K562 (cell line): ENCODE measurements around the gene GALNS. TPM values are rescaled to one million over a fixed set of nuclear protein-coding genes. Genes with fewer than 3 reads are reported as not detected.

Experiments used
- AFF4 ChIP-seq: sonication (generic); formaldehyde crosslinking; IDR thresholded peaks from 2 replicates; pipeline ENCODE4 v1.8.0; 2023; ENCODE audit warnings: mild to moderate bottlenecking, missing genetic modification reagents
- CBFA2T3 ChIP-seq: fragments of 450-650 bp; IDR thresholded peaks from 2 replicates; pipeline ENCODE4 v1.6.1; 2017
- CCAR2 ChIP-seq: fragments of 200-400 bp; formaldehyde crosslinking; IDR thresholded peaks from 2 replicates; pipeline ENCODE4 v1.6.1; 2017; ENCODE audit warnings: mild to moderate bottlenecking, low read depth, low read length
- GATA2 ChIP-seq: sonication (generic); formaldehyde crosslinking; IDR thresholded peaks from 2 replicates; pipeline ENCODE4 v1.4.0; 2020; ENCODE audit warnings: mild to moderate bottlenecking, missing genetic modification reagents
- HMGXB4 ChIP-seq: sonication (generic); formaldehyde crosslinking; IDR thresholded peaks from 2 replicates; pipeline ENCODE4 v1.8.1; 2023; ENCODE audit warnings: mild to moderate bottlenecking, missing genetic modification reagents
- SP1 ChIP-seq: sonication (generic); formaldehyde crosslinking; IDR thresholded peaks from 2 replicates; pipeline ENCODE4 v1.8.1; 2022; ENCODE audit warnings: mild to moderate bottlenecking, missing genetic modification reagents
- ZBTB1 ChIP-seq: sonication (generic); formaldehyde crosslinking; IDR thresholded peaks from 2 replicates; pipeline ENCODE4 v1.8.1; 2023; ENCODE audit warnings: missing genetic modification reagents, low read depth, mild to moderate bottlenecking, borderline replicate concordance
- ZBTB40 ChIP-seq, 2 experiments: fragments of 450-650 bp in 1 of 2; sonication (generic) in 1 of 2; formaldehyde crosslinking in 1 of 2; IDR thresholded peaks; 2 replicates each; pipeline versions ENCODE4 v1.7.1 to v1.9.0; 2016 to 2022; ENCODE audit warnings: inconsistent platforms in 1 of 2, mild to moderate bottlenecking in 1 of 2, missing genetic modification reagents in 1 of 2
- ZBTB43 ChIP-seq: sonication (generic); formaldehyde crosslinking; IDR thresholded peaks from 2 replicates; pipeline ENCODE4 v1.8.0; 2023; ENCODE audit warnings: mild to moderate bottlenecking, missing genetic modification reagents
- polyA plus RNA-seq, 8 experiments: library from polyadenylated mRNA; depleted of rRNA in 4 of 8; stranded (reverse) in 5 of 8; unstranded in 3 of 8; fragments of >200 nt; fragmentation: Nextera tagmentation in 2 of 8; fragmentation: Illumina TruSeq in 1 of 8; extraction: Ambion mirVana in 2 of 8; extraction: Trizol in 1 of 8; gene quantifications; 2 replicates each; pipeline versions ENCODE4 v1.2.1 to v1.2.3, GENCODE V29; 2011 to 2014; ENCODE audit warnings: inconsistent platforms in 1 of 8, missing spikeins in 1 of 8
- total RNA-seq, 7 experiments: library from RNA; depleted of rRNA in 6 of 7; stranded (reverse); fragments of >200 nt in 6 of 7; fragmentation: Illumina TruSeq in 2 of 7; extraction: Trizol in 2 of 7; gene quantifications; 2 replicates each; pipeline versions ENCODE4 v1.2.1 to v1.2.3, GENCODE V29; 2011 to 2021; ENCODE audit warnings: low replicate concordance in 1 of 7

The GALNS gene
- total and polyA plus RNA-seq, 9 of the 15 experiments (the other 6 are each of a cell fraction or from before 2014, with no cell fraction given): 0.38 to 13.2 (median 4.3) TPM

GRCh38 chr16:88785106-88785924 is 71.4 kb downstream of the GALNS start, which contains the start of gene PIEZO1 (continued):
- TF ChIP-seq CBFA2T3 (0 out of 2 replicates have a peak, but pooled peaks have one; percentile 17), ZBTB43 (CRISPR knock-in tag) (0 out of 2 replicates have a peak, but pooled peaks have one; percentile 68), ZBTB1 (CRISPR knock-in tag) (peak; percentile 79; the same call in 1 of the 2 replicates), AFF4 (peak; percentile 89; the same call in 1 of the 2 replicates), ZBTB40 (IDR thresholded peaks at IDR 0.05) (peak; percentile 34), ZBTB40 (CRISPR knock-in tag; IDR thresholded peaks at IDR 0.05) (no peak), SP1 (CRISPR knock-in tag) (peak; percentile 75), GATA2 (no peak), HMGXB4 (CRISPR knock-in tag) (peak; percentile 99), CCAR2 (no peak)
